NCI-H2196 treated with DMSO at 0.1 percent for 48 hours (cell line): ENCODE data around the gene LRWD1.
"Not testable (repeated sequence)": the region's sequence is repeated elsewhere in the genome, so short reads cannot be mapped to it uniquely, and the experiment has no call there.

Source experiments
- DNase-seq: peaks from one replicate; lab custom pipeline; 2025; ENCODE audit not compliant: unreplicated experiment; lab: John Stamatoyannopoulos, UW

Gene LRWD1

DNA sequence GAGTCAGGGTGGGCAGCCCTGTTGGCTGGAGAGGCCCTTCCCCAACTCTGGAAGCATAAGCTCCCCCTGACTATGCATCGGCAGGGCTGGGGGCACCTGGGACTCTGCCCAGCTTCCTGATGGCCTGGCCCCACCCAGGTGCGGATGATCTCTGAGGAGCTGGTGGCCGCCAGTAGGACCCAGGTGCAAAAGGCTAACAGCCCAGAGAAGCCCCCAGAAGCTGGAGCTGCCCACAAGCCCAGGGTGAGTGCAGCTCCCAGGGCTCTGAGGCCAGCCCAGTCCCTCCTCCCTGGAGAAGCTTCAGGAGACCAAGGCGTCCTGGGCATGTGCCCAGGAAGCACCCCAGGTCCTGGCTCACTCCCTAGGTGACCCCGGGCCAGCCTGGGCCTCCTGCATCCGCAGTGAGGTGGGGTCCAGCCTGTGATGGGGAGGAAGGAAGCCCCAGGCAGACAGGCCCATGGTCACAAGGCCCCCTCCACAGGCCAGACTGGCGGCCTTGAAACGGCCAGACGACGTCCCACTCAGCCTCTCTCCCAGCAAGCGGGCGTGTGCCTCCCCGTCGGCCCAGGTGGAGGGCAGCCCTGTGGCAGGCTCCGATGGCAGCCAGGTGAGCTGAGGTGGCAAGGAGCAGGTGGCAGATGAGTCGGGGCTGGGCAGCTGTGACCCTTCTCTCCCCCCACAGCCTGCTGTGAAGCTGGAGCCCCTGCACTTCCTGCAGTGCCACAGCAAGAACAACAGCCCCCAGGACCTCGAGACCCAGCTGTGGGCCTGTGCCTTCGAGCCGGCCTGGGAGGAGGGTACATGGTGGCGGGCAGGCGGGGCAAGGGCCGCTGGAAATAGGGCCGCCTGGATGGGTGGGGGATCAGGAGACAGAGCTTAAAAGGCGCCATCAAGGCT is 3.0 kb downstream of the LRWD1 start:
- no peak for DNase-seq

DNA sequence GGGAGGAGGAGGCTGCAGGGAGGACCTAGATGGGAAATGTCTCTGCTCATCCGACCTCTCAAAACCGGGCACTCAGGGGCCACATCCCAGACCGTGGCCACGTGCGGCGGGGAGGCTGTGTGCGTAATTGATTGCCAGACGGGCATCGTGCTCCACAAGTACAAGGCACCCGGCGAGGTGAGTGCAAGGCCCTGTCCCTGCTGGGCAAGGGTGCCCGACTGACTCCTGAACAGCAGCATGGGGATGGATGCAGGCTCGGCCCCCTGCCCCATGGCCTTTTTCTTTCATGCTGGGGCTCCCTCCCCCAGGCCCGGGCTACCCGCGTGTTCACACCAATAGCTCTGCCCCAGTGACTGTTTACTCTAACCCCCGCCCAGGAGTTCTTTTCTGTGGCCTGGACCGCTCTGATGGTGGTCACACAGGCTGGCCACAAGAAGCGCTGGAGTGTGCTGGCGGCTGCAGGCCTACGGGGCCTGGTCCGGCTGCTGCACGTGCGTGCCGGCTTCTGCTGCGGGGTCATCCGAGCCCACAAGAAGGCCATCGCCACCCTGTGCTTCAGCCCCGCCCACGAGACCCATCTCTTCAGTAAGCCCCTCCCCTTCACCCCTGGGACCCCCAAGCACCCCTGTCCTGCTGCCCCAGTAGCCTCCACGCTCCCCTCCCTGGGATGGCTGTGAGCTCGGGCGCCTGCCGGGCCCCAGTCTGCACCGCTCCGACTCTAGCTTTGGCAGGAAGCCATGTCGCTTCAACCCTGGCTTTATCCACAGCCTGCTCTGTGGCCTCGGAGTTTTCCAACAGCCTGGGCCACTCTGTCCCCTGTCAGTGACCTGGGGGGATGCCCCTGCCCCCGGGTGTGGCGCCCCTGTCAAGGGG is 3.9 kb downstream of the LRWD1 start:
- no peak for DNase-seq

DNA sequence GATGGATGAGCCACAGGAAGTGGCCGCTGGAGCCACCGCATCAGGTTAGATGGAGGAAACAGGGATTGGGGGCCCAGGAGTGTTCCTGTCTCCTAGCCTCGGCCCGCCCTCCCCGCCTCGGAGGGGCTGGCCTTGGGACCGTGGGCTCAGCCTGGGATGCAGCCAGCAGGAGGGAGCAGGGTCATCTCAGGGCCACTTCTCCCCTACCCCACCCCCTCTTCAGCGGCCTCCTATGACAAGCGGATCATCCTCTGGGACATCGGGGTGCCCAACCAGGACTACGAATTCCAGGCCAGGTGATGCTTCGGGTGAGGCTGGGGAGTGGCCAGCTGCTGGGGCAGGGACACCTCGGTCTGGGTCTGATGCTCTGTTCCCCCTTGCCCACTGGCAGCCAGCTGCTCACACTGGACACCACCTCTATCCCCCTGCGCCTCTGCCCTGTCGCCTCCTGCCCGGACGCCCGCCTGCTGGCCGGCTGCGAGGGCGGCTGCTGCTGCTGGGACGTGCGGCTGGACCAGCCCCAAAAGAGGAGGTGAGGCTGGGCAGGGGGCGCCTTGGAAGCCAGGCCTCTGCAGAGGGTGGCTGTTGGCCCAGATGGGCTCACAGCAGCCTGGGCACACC is 4.7 kb downstream of the LRWD1 start:
- DNase-seq = no peak

DNA sequence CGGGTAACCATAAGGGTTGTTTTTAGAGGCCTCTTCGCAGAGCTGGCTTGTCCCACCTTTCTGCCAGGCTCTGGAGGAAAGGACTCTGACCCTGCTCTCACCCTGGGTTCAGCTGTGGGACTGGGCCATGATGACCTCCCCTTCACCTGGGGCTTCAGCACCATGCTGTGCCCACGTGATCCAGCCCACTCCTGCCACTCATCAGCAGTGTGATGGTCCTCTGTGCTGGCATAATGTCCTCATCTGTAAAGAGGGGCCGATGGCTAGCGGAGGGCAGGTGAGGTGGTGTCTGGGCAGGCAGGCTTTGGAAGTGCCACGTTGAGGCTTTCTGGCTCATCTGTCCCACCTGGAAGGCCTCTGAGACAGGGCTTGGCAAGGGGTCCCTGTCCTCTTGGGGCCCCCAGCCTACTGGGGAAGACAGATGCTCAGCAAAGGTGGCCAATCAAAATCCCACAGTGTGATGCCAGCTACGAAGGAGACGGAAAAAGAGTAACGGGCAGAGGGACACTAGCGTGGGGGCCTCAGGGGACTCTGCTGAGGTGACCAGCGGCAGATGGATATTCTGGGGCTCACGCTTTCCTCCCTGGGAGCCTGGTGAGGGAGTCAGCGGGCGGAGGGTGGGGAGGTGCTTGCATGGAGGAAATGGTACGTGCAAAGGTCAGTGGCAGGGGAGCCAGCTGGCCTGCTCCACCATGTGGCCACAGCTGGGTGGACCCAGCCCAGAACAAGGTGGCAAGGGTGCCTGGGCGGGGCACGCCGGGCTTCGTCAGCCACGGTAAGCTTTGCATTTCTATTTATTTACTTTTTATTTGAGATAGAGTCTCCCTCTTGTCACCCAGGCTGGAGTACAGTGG is 5.4 kb downstream of the LRWD1 start:
- no peak for DNase-seq

DNA sequence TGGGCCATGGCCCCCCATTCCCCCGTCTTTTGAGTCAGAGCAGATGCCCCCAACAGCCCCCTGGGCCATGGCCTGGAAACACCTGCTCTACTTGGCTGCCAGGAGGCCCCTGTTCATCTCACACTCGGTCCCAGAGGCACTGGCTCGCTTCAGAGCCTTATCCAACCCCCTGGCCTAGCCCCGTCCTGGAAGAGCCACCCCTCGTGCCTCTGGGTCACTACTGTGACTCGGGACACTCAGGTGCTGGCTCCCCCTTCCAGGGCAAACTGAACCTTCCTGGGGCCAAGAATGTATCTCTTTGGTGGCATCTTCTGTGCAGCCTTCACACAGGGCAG is 7.0 kb downstream of the LRWD1 start:
- no peak for DNase-seq

DNA sequence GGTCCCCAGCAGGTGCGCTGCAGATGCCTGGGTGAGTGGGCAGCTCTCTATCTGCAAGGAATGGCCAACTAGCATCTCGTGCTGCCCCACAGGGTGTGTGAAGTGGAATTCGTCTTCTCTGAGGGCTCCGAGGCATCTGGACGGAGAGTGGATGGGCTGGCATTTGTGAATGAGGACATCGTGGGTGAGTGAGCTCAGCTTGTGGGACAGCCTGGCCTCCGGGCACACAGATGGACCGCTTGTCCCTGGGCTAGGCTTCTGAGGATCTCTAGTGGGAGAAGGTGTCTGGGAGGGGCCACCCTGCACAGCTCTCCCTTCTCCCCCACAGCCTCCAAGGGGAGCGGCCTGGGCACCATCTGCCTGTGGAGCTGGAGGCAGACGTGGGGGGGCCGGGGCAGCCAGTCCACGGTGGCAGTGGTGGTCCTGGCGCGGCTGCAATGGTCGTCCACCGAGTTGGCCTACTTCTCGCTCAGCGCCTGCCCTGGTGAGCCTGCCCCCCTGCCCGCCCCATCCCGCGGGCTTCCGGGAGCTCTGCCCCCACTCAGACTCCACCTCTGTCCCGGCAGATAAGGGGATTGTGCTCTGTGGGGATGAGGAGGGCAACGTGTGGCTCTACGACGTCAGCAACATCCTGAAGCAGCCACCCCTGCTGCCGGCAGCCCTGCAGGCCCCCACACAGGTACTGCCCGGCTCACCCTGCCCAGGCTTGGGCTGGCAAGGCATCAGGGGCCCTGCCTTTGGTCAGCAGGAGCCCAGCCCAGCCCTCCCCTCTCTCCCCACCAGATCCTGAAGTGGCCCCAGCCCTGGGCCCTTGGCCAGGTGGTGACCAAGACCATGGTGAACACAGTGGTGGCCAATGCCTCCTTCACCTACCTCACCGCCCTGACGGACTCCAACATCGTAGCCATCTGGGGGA is 7.6 kb downstream of the LRWD1 start:
- no peak for DNase-seq

DNA sequence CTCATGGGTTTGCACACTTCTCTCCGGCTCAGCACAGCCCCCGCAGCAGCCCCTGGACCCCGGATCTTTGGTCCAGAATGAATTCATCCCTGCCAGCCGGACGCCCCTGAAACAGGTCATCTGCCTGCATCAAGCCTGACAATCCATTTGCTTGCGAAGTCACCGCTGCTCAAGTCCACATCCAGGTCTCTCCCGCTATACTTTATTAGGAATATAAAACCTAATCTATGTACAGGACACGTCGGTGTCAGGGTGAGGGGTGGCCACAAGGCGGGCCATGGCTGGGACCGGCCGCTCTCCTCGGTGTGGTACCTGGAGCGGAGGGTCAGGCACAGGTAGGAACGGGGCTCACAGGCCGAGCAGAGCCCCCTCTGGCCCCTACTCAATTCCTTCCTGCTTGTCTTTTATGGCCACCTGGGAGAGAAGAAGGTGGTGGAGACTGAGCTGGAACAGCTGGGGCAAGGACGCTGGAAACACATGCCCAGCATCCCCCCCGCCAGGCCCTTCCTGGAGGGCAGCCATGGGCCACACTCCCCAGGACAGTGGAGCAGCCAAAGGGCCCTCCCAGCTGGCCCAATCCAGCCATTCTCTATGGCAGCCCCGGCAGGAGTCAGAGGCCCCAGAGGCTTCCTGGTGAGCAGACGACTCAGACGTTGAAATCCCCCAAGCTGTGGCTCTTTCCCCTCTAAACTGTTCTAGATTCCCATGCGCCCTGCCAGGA is 8.6 kb downstream of the LRWD1 start:
- DNase-seq = no peak

DNA sequence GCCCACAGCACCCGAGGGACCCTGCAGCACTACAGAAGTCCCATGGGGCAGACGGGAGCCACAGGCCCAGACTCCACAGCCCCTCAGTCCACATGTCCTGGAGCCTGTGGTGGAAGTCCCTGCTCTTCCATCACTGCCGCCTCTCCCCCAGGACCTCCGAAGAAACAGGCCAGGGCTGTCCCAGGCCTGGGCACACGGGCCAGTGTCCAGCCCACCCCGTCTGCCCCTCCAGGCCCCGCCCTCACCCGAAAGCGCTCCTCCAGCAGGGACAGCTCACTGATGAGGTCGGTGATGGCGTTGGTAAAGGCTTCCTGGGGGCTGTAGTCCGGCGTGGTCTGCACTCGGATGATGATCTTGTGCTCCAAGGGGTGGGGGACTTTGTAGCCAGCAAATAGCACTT is 9.3 kb downstream of the LRWD1 start:
- DNase-seq = not testable (repeated sequence)

DNA sequence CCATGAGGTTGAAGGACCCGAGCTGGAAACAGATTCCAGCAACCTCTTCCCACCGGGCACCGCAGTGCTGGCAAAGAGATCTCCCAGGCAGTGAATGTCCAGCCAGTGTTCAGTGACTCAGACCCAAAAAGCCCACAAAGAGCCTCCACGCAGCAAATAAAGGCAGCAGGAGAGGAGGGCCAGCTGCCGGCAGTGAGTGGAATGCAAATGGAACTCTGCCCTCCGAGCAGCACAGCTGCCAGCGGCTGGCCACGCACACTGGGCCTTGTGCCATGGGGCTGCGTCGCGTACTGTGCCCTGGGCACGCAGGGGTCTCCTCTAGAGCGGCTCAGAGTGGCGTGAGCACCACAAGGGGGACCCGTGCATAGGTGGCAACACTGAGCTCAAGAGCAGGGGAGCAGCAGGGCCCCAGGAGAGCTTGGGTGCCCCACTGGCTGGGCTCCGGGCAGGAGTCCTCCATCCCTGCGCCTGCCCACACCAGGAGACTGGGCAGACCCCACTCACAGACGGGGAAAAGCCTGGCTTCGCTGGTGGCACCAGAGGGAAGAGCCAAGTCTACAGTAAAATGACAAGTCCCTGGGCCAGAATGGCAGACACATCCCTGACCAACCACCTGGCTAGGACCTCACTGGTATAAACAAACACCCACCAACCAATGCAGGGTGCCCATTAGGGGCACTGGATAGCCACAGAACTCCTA is 10.1 kb downstream of the LRWD1 start:
- not testable (repeated sequence) for DNase-seq

DNA sequence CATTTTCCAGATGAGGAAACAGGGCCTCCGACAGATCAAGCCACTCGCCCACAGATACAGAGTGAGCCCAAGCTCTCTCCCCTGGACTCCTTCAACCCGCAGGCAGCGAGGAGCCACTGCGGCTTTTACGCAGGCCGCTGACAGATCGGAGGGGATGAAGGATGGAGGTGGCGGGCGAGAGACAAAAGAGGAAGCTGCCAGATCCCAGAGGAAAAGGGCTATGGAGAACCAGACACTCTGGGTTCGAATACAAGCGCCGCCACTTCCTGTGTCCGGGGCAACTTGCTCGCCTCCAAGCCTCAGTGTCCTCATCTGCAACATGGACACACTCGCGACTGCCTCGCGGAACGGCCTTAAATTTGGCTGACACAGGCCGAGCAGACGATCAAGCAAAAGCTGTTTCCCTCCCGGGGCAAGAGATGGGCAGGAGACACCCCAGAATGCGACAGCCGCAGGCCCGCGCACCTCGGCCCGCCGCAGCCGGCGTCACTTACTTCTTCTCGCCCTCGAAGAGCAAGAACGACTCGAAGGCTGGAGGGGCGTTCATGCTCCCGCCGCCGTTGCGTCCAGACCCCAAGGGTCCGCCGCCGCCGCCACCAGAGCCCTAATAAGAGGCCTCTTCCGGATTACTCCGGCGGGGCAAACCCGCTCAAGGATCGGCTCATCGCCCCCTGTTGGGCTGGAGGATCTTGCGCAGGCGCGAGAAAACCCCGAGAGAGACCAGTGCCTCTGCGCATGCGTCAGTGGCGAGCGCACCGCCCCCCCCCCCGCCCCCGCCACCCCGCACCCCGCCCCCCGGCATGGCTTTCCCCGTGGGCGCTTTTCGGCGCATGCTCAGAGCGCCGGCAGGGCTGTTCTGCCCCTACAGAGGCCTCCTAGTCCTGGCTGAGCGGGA is 13.8 kb downstream of the LRWD1 start, which contains the start of gene POLR2J:
Gene POLR2J, minus strand, starts transcription at position 609 of the 895 bp plus-strand sequence. Its CDS starts 62 bp downstream, at position 547.
- DNase-seq = not testable (repeated sequence)

DNA sequence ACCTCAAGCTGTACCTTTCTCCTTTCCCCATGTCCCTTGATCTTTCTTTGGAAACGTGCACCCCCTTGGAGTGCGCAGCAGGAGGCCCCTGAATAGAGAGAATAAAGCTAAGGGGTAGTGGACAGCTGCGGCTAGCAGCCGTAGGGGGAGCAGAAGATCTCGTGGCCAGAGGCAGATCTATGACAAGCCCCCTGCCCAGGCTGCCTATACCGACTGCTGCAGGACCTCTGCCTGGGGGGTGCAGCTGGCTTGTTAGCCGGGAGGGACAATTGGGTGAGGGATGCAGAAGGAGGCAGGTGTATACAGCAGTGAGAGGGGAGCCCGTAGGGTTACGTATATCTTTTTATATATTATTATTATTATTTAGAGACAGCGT is 14.4 kb downstream of the LRWD1 start:
- DNase-seq = not testable (repeated sequence)

DNA sequence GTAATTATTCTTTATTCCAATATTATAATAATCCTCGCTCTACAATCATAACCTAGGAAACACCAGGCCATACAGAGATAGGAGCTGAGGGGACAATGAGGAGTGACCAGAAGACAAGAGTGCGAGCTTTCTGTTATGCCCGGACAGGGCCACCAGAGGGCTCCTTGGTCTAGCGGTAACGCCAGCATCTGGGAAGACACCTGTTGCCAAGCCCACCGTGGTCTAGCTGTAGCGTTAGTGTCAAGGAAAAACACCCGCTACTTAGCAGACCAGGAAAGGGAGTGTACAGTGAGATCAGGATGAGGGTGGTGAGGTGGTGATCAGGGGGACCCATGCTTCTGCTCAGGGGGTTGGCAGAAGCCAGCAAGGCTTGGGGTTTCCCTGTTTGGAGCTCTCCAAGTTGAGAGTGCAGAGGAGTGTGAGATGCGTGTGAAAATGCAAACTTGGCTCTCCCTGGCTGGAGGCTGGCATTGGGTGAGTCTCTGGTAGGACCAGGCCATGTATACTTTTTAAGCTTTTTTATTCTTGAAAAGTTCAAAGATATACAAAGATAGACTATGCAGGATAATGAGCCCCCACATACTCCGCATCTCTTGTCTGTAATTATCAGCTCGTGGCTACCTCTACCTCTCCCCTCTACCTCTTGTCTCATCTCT is 15.3 kb downstream of the LRWD1 start:
- not testable (repeated sequence) for DNase-seq

DNA sequence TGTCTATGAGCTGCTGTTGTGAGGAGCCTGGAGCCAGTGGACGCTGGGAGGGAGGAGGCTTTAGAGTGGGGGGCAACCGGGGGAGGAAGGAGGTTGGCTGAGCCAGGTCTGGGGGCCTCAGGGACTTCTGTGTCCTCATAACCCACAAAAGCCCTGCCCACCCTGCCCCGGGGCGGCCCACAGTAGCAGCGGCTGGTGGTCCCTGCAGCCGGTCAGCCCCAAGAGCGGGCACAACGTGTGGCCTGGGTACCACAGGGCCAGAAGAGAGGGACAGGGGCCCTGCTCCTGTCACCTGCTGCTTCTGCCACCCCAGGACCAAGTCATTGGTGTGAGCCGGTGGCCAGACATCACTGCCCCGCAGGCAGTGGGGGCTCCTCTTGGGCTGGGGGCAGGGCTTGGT is 17.2 kb downstream of the LRWD1 start:
- DNase-seq = not testable (repeated sequence)

DNA sequence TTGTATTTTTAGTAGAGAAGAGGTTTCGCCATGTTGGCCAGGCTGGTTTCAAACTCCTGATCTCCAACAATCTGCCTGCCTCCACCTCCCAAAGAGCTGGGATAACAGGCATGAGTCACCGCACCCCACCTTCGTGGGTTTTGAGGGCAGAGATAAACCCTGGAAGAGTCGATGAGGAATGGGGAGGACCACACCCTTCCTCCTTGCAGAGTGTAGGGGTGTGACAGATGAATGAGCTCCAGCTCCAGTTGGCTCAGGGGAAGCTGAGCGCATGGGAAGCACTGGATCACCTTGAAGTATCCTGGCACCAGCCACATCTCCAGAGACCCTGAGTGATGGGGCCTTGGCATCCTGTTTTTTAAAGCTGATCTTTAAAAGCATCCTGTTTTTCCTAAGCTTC is 19.5 kb downstream of the LRWD1 start:
- DNase-seq = not testable (repeated sequence)

DNA sequence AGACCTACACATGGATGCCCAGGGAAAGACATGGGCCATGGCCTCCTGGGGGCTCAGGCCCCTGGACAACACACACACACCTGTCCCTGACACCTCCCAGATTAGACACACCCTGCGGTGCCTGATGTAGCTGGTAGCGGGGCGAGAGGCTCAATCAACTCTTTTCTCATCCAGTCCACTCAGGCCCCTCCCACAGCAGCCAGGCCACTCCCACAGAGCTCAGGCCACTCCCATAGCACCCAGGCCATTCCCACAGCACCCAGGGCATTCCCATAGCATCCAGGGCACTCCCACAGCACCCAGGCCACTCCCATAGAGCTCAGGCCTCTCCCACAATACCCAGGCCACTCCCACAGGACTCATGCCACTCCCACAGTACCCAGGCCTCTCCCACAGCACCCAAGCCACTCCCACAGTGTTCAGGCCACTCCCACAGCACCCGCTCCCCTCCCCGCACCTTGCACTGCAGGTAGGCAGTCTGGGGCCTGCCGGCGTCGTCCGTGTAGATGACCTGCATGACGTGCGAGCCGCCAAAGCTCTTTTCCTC is 25.8 kb downstream of the LRWD1 start:
- DNase-seq = not testable (repeated sequence)

DNA sequence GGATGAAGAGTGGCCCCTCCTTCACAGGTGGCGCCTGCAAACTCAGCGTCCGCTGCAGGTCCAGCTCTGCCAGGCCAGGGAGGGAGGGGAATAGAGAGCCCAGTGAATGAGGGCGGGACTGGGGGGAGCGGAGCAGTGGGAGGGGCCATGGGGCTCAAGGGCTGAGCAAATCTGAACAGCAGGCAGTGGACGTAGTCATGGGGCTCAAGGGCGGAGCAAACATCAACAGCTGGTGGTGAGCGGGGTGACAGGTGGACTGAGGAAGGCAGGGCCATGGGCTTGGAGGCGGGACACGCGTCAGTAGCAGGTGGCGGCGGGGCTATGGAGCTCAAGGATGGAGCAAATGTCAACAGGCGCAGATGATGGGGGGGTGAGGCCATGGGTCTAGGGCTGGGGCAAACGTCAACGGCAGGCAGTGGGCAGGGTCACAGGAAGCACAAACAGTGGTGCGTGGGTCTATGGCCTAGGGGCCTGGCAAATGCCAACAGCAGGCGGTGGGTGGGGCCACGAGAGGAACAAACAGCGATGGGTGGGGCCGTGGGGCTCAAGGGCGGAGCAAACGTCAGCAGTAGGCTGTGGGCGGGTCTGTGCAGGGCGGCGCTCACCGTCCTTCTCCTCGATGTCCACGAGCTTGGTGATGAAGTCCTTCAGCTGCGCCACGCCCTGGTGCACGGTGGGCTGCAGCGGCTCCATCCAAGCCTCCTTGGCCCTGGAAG is 28.6 kb downstream of the LRWD1 start:
- not testable (repeated sequence) for DNase-seq
